MG63 (cell line): ENCODE data around the gene BCAP29. TPM values are rescaled to one million over a fixed set of nuclear protein-coding genes. Genes with fewer than 3 reads are reported as not detected.

Experiments used
- DNase-seq: peaks from one replicate; pipeline ENCODE4 v3.0.0-alpha.2; 2020
- H3K27me3 ChIP-seq: fragments of 250-450 bp; sonication (Bioruptor Pico); 2 replicates; pipeline ENCODE4 v1.5.1; 2020; ENCODE audit warnings: mild to moderate bottlenecking, moderate library complexity
- H3K36me3 ChIP-seq: fragments of 250-450 bp; sonication (Bioruptor Pico); 2 replicates; pipeline ENCODE4 v1.5.1; 2020; ENCODE audit warnings: mild to moderate bottlenecking, moderate library complexity
- H3K4me3 ChIP-seq: fragments of 250-450 bp; sonication (Bioruptor Pico); 2 replicates; pipeline ENCODE4 v1.5.1; 2020; ENCODE audit warnings: mild to moderate bottlenecking, moderate library complexity
- H3K9me3 ChIP-seq: fragments of 250-450 bp; sonication (Bioruptor Pico); 2 replicates; pipeline ENCODE4 v1.5.1; 2020; ENCODE audit warnings: mild to moderate bottlenecking, moderate library complexity
- total RNA-seq: library from RNA; depleted of rRNA; stranded (reverse); fragments of >200 nt; shearing (Covaris generic); gene quantifications from 2 replicates; pipeline ENCODE4 v1.2.3, GENCODE V29; 2014; ENCODE audit warnings: low replicate concordance

Gene BCAP29
- total RNA-seq, 1 experiment from 2014 or later, result 24.9 TPM

DNA sequence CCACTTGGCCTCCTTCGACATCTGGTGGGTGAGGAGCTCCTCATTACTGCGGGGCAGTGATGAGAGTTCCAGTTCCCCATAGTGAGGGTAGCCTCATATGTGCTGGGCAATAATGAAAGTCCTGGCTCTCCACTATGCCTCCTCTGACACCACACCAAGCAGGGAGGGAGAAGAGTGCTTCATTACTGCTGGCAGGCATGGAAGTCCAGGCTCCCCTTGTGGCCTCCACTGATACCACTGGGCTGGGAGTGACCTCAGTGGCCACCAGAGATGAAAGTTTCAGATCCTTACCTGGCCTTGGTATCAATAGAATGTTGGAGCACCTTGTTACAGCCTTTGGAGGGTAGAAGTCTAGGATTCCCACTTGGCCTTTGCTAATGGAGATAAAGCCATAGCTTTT is 9.7 kb upstream of the BCAP29 start:
- no peaks in the 10 kb centered on the region for H3K27me3 ChIP-seq

DNA sequence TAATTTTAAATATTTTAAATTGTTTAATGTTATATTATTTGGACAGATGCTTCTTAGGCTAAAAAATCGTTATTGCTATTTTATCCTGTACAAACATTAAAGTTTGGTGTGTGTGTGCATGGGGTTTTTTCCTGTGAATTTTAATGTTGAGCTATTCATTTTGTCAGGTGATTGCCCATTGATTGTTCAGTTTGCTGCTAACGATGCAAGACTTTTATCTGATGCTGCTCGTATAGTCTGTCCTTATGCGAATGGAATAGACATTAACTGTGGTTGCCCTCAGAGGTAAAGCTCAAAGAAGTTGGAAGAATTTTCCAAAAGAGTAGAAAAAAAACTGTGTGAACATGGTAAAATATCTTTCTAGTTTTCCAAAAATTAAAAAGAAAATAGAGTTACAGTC is 6.5 kb upstream of the BCAP29 start:
- no peak overlapping the region for H3K4me3 ChIP-seq
- no peaks in the 10 kb centered on the region for H3K36me3 ChIP-seq
- H3K9me3 ChIP-seq, result no peaks in the 10 kb centered on the region
- no peak for DNase-seq
- no peaks in the 10 kb centered on the region for H3K27me3 ChIP-seq

More for the DNA sequence above, 9.7 kb upstream of the BCAP29 start:
- Histone ChIP-seq H3K9me3 (peaks cover 3% of the 10 kb centered on the region; the same call in 1 of the 2 replicates), H3K4me3 (no peak overlapping the region), H3K36me3 (0 out of 2 replicates have a peak, but pooled peaks cover 3% of the 10 kb centered on the region)
- DNase-seq, result no peak

DNA sequence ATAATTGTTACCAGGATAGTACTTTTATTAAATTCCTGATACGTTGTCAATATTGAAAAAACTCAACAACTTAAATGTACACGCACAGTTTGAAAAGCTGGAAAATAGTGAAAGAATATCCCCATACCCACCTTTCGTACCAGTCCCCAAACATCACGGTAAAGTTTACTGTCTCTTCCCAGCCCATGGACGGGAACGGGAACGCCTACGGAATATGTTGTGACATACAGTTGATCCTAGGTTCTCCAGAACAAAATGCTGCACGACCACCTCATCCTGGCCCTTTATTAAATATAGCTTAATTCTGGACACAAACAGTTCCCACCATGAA is 527 bp upstream of the BCAP29 start:
- Histone ChIP-seq H3K4me3 (peak overlapping the region; percentile 69), H3K27me3 (no peaks in the 10 kb centered on the region), H3K9me3 (no peaks in the 10 kb centered on the region), H3K36me3 (0 out of 2 replicates have a peak, but pooled peaks cover 6% of the 10 kb centered on the region)
- no peak for DNase-seq

DNA sequence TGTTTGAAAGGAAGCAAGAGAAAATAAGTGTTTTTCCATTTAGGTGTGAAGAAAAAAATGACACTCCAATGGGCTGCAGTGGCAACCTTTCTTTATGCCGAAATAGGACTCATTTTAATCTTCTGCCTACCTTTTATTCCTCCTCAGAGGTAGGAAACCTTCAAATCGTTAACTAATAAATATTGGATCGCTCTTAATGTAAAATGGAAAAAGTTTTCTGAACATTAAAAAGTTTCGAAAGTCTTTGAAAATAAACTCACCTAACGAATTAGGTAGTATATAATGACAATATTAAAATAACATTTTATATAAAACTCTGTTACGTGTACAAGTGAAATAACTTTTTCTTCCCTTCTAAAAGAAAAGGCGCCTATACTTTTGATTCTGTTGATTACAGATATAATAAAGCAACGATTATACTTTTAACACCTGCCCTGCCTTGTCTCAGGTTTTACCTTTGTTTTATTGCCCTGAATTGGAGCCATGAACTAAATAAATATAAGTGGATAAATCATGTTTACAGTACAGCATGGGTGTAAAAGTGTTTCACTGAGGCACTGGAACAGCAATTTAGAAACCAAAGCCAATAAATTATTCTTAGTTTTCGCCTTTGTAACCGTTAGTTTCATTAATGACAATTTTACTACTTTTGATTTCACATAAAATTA is 804 bp downstream of the BCAP29 start:
- no peak for DNase-seq
- H3K27me3 ChIP-seq, result no peaks in the 10 kb centered on the region
- H3K4me3 ChIP-seq, result peak overlapping the region; percentile 69
- H3K36me3 ChIP-seq, result peaks cover 8% of the 10 kb centered on the region; the same call in 1 of the 2 replicates
- no peaks in the 10 kb centered on the region for H3K9me3 ChIP-seq

DNA sequence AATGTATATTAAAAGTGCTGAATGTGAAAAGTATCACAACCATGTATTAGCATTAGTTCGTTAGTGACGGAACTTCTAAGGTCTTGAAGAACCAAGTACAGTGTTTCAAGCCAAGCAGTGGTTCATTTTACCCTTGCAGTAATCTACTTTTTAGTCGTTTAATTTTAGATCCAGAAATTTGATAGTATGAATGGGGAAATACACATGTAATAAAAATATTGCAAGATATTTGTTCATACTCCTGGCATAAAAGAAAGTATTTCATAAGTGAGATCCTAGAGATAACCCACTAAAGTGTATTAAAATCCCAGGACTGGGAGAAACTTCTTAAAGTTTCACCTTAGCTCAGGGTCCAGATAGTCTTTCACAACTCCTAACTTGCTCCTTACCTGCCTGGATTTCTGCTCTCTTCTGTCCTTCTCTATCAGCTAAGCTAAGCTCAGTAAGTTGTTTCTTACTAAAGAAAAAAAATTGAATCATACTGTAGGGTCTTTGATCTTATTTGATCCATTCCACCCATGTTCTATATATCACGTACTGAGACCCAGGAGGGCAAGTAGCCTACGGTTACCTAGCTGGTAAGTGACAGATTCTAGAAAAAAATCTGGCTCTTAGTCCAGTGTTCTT is 1.5 kb downstream of the BCAP29 start:
- DNase-seq, result no peak
- Histone ChIP-seq H3K9me3 (no peaks in the 10 kb centered on the region), H3K4me3 (peak overlapping the region; percentile 69), H3K36me3 (peaks cover 8% of the 10 kb centered on the region), H3K27me3 (no peaks in the 10 kb centered on the region)

DNA sequence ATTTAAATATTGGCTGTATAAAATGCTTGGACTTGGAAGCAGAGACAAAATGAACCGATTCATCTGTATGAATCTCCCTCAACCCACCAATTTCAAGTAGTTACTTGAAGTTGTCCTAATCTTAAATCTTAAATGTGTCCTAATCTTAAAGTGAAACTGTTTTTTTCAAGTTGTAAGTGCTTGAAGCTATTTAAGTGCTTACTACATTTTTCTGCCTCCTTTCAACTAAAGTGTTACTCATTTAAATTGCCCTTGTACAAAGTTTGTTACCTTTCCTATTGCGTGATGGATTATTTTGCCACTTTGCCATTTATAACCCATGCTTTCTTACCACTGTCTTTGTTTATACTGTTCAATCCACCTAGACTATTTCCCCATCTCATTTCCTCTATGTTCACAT is 2.8 kb downstream of the BCAP29 start:
- Histone ChIP-seq H3K27me3 (no peaks in the 10 kb centered on the region), H3K9me3 (no peaks in the 10 kb centered on the region), H3K36me3 (peaks cover 13% of the 10 kb centered on the region), H3K4me3 (no peak overlapping the region)
- DNase-seq, result no peak

DNA sequence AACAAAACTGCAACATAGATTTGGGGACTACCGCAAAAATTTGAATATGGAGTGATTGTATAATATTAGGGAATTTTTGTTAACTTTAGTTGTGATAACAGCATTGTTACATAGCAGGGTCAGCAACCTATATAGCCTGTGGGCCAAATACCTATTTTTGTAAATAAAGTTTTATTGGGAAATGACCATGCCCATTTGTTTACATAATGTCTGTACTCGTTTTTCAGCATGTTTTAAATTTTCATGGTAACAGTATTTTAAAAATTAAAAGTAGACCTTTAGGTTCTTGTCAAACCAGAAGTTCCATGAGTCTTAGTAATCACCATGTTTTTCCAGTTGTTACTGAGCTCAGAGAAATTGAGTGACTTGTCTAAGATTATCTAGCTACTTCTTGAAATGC is 4.7 kb downstream of the BCAP29 start:
- DNase-seq, result no peak
- Histone ChIP-seq H3K27me3 (no peaks in the 10 kb centered on the region), H3K4me3 (no peak overlapping the region), H3K36me3 (peaks cover 17% of the 10 kb centered on the region), H3K9me3 (no peaks in the 10 kb centered on the region)

DNA sequence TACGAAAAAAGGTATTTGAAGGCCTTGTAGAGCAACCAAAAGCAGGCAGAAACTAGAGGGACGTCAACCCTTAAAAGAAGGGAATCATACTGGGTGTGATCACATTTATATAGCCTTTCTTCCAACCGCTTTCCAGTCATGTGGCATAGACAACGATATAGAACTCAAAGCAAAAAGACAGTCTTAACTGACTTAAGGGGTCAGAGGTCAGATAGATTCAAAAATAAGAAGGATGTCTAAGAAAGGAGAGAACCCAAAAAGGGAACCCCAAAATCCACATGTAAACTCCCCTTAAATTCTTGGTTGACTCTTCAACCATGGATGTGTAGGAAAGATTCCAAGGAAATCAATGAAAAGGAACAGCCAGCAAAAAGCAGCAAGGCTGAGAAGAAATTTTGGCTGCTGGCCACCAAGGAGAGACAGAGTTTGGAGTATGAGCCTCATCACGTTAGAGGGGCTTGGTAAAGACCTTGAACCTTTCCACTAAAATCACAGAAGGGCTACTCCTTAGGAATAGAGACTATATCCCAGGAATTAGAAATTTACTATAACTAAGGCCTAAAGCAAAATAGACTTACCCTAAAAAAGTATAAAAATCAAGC is 8.6 kb downstream of the BCAP29 start:
- no peak for DNase-seq
- H3K36me3 ChIP-seq, result peaks cover 15% of the 10 kb centered on the region

DNA sequence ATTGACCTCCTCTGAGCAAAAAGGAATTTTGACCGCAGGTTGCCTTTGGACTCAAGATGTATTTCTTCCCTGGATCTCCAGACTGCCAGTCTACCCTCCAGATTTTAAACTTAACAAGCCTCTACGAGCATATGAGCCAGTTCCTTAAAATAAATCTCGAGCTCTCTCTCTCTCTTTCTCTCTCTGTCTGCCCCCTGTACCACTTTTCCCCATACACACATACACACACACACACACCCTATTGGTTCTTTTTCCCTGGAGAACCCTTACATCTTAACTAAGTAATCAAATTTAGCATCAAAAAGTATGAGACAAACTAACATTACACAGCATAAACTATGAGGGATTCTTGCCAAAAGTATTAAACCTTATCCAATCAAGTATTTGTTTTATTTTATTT is 11.4 kb downstream of the BCAP29 start:
- H3K4me3 ChIP-seq, result no peak overlapping the region
- no peak for DNase-seq

More for the DNA sequence above, 8.6 kb downstream of the BCAP29 start:
- H3K9me3 ChIP-seq, result no peaks in the 10 kb centered on the region
- no peak overlapping the region for H3K4me3 ChIP-seq
- H3K27me3 ChIP-seq, result no peaks in the 10 kb centered on the region

DNA sequence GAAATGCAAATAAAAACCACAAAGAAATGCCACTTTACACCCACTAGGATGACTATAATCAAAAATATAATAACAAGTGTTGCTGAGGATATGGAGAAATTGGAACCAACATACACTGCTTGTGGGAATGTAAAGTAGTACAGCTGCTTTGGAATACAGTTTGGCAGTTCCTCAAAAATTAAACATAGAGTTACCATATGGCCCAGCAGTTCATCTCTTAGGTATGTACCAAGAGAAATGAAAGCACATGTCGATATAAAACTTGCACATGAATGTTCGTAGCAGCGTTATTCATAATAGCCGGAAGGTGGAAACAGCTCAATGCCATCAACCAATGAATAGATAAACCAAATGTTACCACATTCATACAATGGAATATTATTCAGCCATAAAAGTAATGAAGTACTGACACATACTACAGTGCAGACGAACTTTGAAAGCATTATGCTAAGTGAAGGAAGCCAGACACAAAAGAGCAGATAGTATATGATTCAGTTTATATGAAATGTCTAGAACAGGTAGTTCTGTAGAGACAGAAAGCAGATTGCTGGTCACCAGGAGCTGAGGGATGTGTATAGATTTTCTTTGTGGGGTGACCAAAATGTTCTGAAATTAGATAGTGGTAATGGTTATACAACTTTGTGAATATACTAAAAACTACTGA is 12.4 kb downstream of the BCAP29 start:
- Histone ChIP-seq H3K27me3 (no peaks in the 10 kb centered on the region), H3K9me3 (no peaks in the 10 kb centered on the region), H3K36me3 (peaks cover 19% of the 10 kb centered on the region), H3K4me3 (no peak overlapping the region)
- no peak for DNase-seq

More for the DNA sequence above, 11.4 kb downstream of the BCAP29 start:
- H3K27me3 ChIP-seq, result no peaks in the 10 kb centered on the region
- H3K36me3 ChIP-seq, result peaks cover 20% of the 10 kb centered on the region
- no peaks in the 10 kb centered on the region for H3K9me3 ChIP-seq

DNA sequence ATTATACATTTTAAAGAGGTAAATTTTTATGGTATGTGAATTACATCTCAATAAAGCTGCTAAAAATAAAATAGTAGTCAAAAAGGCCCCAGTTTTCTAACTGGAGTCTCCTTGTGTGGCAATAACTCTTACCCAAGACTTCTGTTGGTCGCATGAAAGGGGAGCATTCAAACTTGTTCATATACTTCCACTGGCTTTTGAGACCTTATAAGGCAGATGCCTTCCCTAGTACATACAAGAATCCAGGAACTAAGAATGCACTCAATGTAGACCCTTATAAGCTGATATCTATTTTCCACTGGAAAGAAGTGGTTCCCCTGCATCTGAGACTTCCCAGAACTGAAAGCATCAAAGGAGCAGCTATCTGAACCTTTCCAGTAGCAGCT is 13.0 kb downstream of the BCAP29 start:
- Histone ChIP-seq H3K27me3 (no peaks in the 10 kb centered on the region), H3K9me3 (no peaks in the 10 kb centered on the region), H3K36me3 (peaks cover 19% of the 10 kb centered on the region), H3K4me3 (no peak overlapping the region)
- DNase-seq, result no peak

DNA sequence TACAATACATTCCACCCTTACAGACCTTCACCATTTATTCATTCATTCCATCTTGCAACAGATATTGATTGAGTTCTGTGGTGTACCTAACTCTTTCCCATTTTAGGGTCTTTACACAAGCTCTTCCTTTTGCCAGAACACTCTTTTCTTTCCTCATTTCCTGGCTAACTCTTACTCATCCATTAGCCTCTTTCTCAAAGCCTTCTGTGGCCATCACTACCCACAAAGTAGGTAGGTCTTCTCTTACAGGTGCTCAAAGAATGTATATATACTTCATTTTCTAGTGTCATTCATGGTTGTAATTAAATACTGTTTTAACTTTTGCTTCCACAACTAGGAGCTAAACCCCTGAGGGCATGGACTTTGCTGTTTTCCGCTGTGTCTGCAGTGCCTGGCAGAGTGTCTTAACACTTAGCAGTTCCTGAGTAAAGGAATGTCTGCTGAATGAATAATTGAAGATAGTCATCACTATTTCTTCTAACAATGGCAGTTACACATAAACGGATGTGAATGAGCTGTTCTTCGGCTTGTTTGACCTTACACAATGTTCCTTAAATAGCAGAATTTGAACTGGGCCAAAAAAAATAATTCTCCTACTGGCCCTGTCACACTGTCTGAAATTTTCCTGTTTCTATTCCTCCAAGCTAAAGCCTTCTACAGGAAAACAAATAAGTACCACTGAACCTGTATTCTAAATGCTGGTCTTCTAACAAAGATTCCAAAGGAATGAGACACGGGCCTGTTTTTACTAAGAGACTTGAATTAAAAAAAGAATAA is 15.1 kb downstream of the BCAP29 start:
- H3K36me3 ChIP-seq, result peaks cover 20% of the 10 kb centered on the region
- peak; percentile 60 for DNase-seq
- no peaks in the 10 kb centered on the region for H3K27me3 ChIP-seq
- no peaks in the 10 kb centered on the region for H3K9me3 ChIP-seq
- no peak overlapping the region for H3K4me3 ChIP-seq

DNA sequence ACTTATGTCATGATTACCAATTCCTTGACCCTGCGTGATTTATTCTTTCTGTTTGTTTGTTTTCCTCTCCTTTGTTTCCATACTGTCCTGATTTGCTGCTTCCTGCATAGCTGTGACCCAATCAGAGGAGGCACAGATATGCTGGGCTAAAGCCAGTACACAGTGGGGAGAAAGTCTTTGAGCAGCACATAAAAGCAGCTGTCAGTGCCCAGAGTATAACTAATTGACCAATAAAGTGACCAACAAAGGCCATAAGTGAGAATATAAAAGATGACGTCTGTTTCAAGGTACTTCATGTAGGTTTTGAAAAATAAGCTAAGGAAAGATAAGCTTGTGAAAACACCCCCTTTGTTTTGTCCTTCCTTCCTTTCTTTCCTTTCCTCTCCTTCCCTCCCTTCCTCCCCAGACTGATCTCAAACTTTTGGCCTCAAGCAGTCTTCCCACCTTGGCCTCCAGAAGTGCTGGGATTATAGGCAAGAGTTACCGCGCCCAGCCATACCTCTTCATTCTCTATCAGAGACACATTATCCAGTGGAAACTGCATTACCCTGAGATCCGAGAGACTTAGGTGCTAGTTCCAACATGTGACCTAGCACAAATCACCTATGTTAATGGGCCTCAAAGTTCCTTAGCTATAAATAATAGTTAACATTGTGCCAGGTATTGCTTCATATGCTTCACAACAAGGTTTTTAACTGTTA is 17.0 kb downstream of the BCAP29 start:
- Histone ChIP-seq H3K36me3 (peaks cover 24% of the 10 kb centered on the region), H3K9me3 (no peaks in the 10 kb centered on the region), H3K4me3 (no peak overlapping the region), H3K27me3 (no peaks in the 10 kb centered on the region)
- no peak for DNase-seq

DNA sequence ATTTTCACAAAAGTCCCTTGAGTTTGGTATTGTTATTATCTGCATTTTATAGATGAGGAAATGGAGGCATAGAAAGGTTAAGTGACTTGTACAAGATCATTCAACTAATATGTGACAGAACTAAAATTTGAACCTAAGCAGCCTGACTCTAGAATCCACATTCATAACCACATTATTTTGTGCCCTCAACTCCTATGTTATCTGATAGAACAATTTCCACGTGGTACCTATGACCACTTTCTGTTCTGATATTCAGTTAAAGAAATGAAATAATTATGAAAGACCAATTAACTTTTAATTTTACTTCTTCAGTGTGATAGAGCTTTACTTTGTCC is 17.5 kb downstream of the BCAP29 start:
- H3K4me3 ChIP-seq, result no peak overlapping the region
- H3K27me3 ChIP-seq, result no peaks in the 10 kb centered on the region
- DNase-seq, result no peak
- H3K36me3 ChIP-seq, result peaks cover 24% of the 10 kb centered on the region
- H3K9me3 ChIP-seq, result no peaks in the 10 kb centered on the region

DNA sequence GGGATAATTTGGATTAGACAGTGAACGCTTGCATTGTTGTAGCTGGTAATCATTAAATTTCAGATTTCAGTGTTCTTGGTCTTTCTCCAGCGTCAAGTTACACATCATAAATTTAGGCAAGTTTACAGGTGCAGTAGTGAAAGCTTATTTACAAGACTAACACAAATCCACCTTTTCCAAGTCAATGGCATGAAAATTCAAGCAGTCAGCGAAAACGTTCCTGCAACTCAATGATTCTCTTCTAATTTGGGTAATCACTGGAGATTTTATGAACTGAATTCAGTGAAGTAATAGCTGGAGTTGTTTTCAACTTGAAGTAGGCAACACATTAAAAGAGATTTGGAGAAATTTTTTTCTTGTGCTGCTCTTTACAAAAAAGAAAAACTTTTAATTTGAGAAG is 17.9 kb downstream of the BCAP29 start:
- DNase-seq, result no peak
- no peak overlapping the region for H3K4me3 ChIP-seq
- no peaks in the 10 kb centered on the region for H3K9me3 ChIP-seq
- no peaks in the 10 kb centered on the region for H3K27me3 ChIP-seq
- H3K36me3 ChIP-seq, result peaks cover 24% of the 10 kb centered on the region

DNA sequence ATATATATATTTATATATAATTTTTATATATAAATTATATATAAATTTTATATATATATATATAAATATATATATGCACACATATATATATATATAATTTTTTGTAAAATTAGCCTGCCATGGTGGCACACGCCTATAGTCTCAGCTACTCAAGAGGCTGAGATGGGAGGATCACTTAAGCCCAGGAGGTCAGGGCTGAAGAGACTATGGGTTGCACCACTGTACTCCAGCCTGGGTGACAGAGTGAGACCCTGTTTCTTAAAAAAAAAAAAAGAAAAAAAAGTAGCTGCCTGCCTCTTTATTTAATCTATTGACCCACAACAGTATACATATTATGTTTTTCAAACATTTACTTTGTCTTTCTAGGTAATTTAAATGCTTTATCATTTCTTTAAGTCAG is 19.2 kb downstream of the BCAP29 start:
- no peak overlapping the region for H3K4me3 ChIP-seq
- no peaks in the 10 kb centered on the region for H3K27me3 ChIP-seq
- no peaks in the 10 kb centered on the region for H3K9me3 ChIP-seq
- no peak for DNase-seq
- H3K36me3 ChIP-seq, result peaks cover 22% of the 10 kb centered on the region
